Stomach (tissue), 9 donors: ENCODE measurements around the gene MCL1. TPM values are rescaled to one million over a fixed set of nuclear protein-coding genes. Genes with fewer than 3 reads are reported as not detected.
A peak's percentile ranks its signal among the peaks of the same experiment; 100 is the strongest.
"Not testable (repeated sequence)": the region's sequence is repeated elsewhere in the genome, so short reads cannot be mapped to it uniquely, and the experiment has no call there.

Experiments used
- DNase-seq, 2 donors: peaks; one replicate each; pipeline versions ENCODE4 v3.0.0 to v3.0.0-alpha.2; 2013 to 2019
- H3K27ac ChIP-seq, 5 donors: fragments of 200-600 bp in 4 of 5; sonication (generic) in 4 of 5; one replicate each; pipeline ENCODE4 v1.5.1; 2013 to 2019; ENCODE audit warnings: mild to moderate bottlenecking in 1 of 5, moderate library complexity in 1 of 5
- H3K27me3 ChIP-seq, 3 donors: fragments of 200-600 bp; sonication (generic); one replicate each; pipeline ENCODE4 v1.5.1; 2017 to 2019; ENCODE audit warnings: mixed run types in 1 of 3
- H3K36me3 ChIP-seq, 4 donors: fragments of 200-600 bp; sonication (generic); 1 replicate in 3 of 4; 2 replicates in 1 of 4; pipeline ENCODE4 v1.5.1; 2016 to 2019
- H3K4me1 ChIP-seq, 4 donors: fragments of 200-600 bp; sonication (generic); one replicate each; pipeline ENCODE4 v1.5.1; 2016 to 2019
- H3K4me3 ChIP-seq, 4 donors: fragments of 200-600 bp; sonication (generic) in 3 of 4; one replicate each; pipeline ENCODE4 v1.5.1; 2016 to 2019; ENCODE audit warnings: mild to moderate bottlenecking in 1 of 4
- H3K9me3 ChIP-seq, 4 donors: fragments of 200-600 bp; sonication (generic); one replicate each; pipeline ENCODE4 v1.5.1; 2016 to 2019
- CTCF ChIP-seq, 7 experiments: fragments of 450-650 bp in 4 of 7; fragments of 200-600 bp in 3 of 7; sonication (generic) in 3 of 7; IDR thresholded peaks; one replicate each; pipeline ENCODE4 v1.5.1; 2016 to 2019; ENCODE audit warnings: antibody characterized with exemption in 7 of 7, control low read depth in 2 of 7, mild to moderate bottlenecking in 1 of 7
- EP300 ChIP-seq: sonication (generic); formaldehyde crosslinking; IDR thresholded peaks from one replicate; pipeline ENCODE4 v1.6.1; 2017; ENCODE audit warnings: antibody characterized with exemption
- POLR2A ChIP-seq, 4 donors: fragments of 450-650 bp; IDR thresholded peaks; one replicate each; pipeline ENCODE4 v1.6.1; 2016; ENCODE audit warnings: antibody characterized with exemption in 4 of 4, control low read depth in 2 of 4, mild to moderate bottlenecking in 1 of 4, moderate library complexity in 1 of 4
- POLR2AphosphoS5 ChIP-seq, 3 donors: sonication (generic); formaldehyde crosslinking; IDR thresholded peaks; one replicate each; pipeline ENCODE4 v1.6.1; 2016; ENCODE audit warnings: antibody characterized with exemption in 3 of 3
- WGBS, 5 donors: extraction: QIAGEN DNeasy Blood & Tissue Kit in 3 of 5; methylation state at CpG; one replicate each; pipeline versions ENCODE4 v1.1.5 to v1.1.7; 2013 to 2018; 5-methylcytosine and 5-hydroxymethylcytosine counted together
- intact Hi-C: fragments of 100-400 bp; cut with DNase I; formaldehyde crosslinking; loops from one replicate; pipeline ENCODE4 v1.15.1; 2023; ENCODE audit warnings: low total_unique reads
- polyA plus RNA-seq, 3 donors: library from polyadenylated mRNA; stranded (reverse); fragments of 200-250 nt; gene quantifications; one replicate each; pipeline ENCODE4 v1.2.3, GENCODE V29; 2013
- total RNA-seq, 5 donors: library from RNA; depleted of rRNA; stranded (reverse); fragments of >200 nt; gene quantifications; one replicate each; pipeline versions ENCODE4 v1.1.0 to v1.2.3, GENCODE V29; 2014 to 2016
- donor health status: healthy with polysubstance abuse.
- donor health status: Bipolar disorder and iron deficiency.
- donor health status: healthy.

The MCL1 gene
- total and polyA plus RNA-seq, 8 donors = 77.7 to 330 (median 121) TPM

- Histone ChIP-seq H3K4me3 (no peak overlapping the region), H3K27me3 (no peaks in the 10 kb centered on the region), H3K27ac (peak overlapping the region in 3 of 5 donors; percentile 72 to 89 (median 84)), H3K36me3 (peaks cover 0 to 19% (median 17%) of the 10 kb centered on the region in 4 donors), H3K4me1 (peaks cover 6 to 15% (median 12%) of the 10 kb centered on the region in 4 donors), H3K9me3 (no peaks in the 10 kb centered on the region)
- 73 to 86% (median 84%) methylated on average over 3 of the region's 3 CpGs for WGBS, 5 donors
- no peak for DNase-seq
- TF ChIP-seq CTCF (IDR thresholded peaks at IDR 0.05) = no peak
- TF ChIP-seq POLR2A (IDR thresholded peaks at IDR 0.05) = no peak
- TF ChIP-seq EP300 = no peak
- TF ChIP-seq POLR2AphosphoS5 (IDR thresholded peaks at IDR 0.05) = no peak
- intact Hi-C loops = no loop called here
Observed at GRCh38 chr1:150603711-150604110, 24.3 kb upstream of the MCL1 start.

- intact Hi-C loops, H3K27me3 ChIP-seq, H3K4me3 ChIP-seq, DNase-seq, H3K27ac ChIP-seq, H3K9me3 ChIP-seq: not testable (repeated sequence)
- H3K36me3 ChIP-seq = peaks cover 0 to 19% (median 16%) of the 10 kb centered on the region in 4 donors
- H3K4me1 ChIP-seq = peaks cover 6 to 15% (median 12%) of the 10 kb centered on the region in 4 donors
- WGBS, 5 donors = 88 to 97% (median 96%) methylated on average over 12 of the region's 12 CpGs
Observed at GRCh38 chr1:150602372-150602771, 23.0 kb upstream of the MCL1 start.

GRCh38 chr1:150601540-150601939 lies 22.1 kb upstream of the MCL1 start:
- intact Hi-C loops = no loop called here
- TF ChIP-seq EP300 (no peak), POLR2AphosphoS5 (IDR thresholded peaks at IDR 0.05) (no peak), POLR2A (IDR thresholded peaks at IDR 0.05) (no peak), CTCF (IDR thresholded peaks at IDR 0.05) (no peak)
- no peaks in the 10 kb centered on the region for H3K9me3 ChIP-seq
- H3K27me3 ChIP-seq = no peaks in the 10 kb centered on the region
- DNase-seq = no peak
- H3K4me1 ChIP-seq = peaks cover 6 to 22% (median 12%) of the 10 kb centered on the region in 4 donors
- no peak overlapping the region for H3K27ac ChIP-seq
- H3K4me3 ChIP-seq = no peak overlapping the region
- H3K36me3 ChIP-seq = peaks cover 0 to 19% (median 16%) of the 10 kb centered on the region in 4 donors

GRCh38 chr1:150598346-150598745 lies 18.9 kb upstream of the MCL1 start:
- DNase-seq, H3K4me1 ChIP-seq, H3K9me3 ChIP-seq, intact Hi-C loops, H3K4me3 ChIP-seq, H3K27ac ChIP-seq, H3K27me3 ChIP-seq: not testable (repeated sequence)
- H3K36me3 ChIP-seq = peaks cover 0 to 19% (median 16%) of the 10 kb centered on the region in 4 donors
- WGBS, 5 donors = 72 to 89% (median 78%) methylated on average over 4 of the region's 4 CpGs

- Histone ChIP-seq H3K36me3 (peaks cover 0 to 19% (median 16%) of the 10 kb centered on the region in 4 donors), H3K9me3 (no peaks in the 10 kb centered on the region), H3K27me3 (no peaks in the 10 kb centered on the region), H3K4me3 (no peak overlapping the region), H3K27ac (no peak overlapping the region), H3K4me1 (peaks cover 0 to 9% (median 2%) of the 10 kb centered on the region in 4 donors)
- DNase-seq = no peak
- intact Hi-C loops = no loop called here
- WGBS, 5 donors = 50 to 72% (median 64%) methylated on average over 3 of the region's 3 CpGs
- TF ChIP-seq POLR2AphosphoS5 (IDR thresholded peaks at IDR 0.05) (no peak), EP300 (no peak), POLR2A (IDR thresholded peaks at IDR 0.05) (no peak), CTCF (IDR thresholded peaks at IDR 0.05) (no peak)
Observed at GRCh38 chr1:150596976-150597375, 17.6 kb upstream of the MCL1 start.
